Measurements from ENCODE around the gene SUMO3.

DNA sequence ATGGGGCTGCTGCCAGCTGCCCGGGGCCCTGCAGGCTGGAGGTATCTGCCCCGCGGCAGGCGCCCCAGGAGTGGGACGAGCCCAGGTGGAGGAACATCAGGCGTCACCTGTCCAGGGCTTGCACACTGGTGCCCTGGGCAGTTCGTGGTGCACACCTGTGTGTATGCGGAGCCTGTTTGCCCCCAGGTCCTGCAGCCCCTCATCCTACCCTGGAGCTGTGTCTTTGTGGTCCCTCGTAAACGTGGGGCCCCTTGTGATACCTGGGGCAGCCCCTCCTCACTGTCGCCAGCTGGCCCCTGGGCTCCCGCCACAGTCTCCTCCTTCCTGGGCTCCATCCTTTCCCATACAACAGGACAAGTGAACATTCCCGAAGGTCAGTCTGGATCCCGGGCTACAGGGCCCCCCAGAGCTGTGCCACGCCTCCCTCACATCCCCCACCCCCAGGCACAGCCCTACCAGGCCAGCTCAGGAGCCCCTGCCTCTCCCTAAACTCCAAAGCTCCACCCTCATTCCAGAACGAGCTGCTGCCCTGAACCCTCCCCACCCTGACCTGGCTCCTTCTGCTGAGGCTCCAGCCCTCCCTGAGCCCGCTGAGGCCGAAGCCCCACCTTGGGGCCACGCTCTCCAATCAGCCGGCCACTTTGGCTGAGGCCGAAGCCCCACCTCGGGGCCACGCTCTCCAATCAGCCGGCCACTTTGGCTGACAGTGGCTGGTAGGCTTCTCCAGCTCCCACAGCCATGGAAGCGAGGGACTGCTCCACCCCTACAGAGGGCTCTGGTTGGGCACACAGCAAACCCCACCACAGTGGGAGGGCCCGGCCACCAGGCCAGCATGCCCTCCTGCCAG, 58.9 kb downstream of the SUMO3 start:
- TF ChIP-seq, protein P1, sequence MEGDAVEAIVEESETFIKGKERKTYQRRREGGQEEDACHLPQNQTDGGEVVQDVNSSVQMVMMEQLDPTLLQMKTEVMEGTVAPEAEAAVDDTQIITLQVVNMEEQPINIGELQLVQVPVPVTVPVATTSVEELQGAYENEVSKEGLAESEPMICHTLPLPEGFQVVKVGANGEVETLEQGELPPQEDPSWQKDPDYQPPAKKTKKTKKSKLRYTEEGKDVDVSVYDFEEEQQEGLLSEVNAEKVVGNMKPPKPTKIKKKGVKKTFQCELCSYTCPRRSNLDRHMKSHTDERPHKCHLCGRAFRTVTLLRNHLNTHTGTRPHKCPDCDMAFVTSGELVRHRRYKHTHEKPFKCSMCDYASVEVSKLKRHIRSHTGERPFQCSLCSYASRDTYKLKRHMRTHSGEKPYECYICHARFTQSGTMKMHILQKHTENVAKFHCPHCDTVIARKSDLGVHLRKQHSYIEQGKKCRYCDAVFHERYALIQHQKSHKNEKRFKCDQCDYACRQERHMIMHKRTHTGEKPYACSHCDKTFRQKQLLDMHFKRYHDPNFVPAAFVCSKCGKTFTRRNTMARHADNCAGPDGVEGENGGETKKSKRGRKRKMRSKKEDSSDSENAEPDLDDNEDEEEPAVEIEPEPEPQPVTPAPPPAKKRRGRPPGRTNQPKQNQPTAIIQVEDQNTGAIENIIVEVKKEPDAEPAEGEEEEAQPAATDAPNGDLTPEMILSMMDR (IDR thresholded peaks at IDR 0.05; ENCODE audit: low read length), result no peak
- TF ChIP-seq EZH2 (IDR thresholded peaks at IDR 0.05; ENCODE audit: borderline replicate concordance, low read length), result no peak

Data from OCI-LY1 (cell line).